Measurements from ENCODE around the gene GPT2. TPM values are rescaled to one million over a fixed set of nuclear protein-coding genes. Genes with fewer than 3 reads are reported as not detected.

Gene GPT2
- total RNA-seq, 1 donor from 2014 or later: 12.9 TPM

GRCh38 chr16:46948548-46949166 lies 64.5 kb downstream of the GPT2 start:
- Mint-ChIP-seq H3K4me1 (ENCODE audit: low read depth) (peaks cover 3% of the 10 kb centered on the region), H3K36me3 (ENCODE audit: low read depth) (no peaks in the 10 kb centered on the region), H3K27ac (no peak overlapping the region), H3K27me3 (ENCODE audit: low read depth) (no peaks in the 10 kb centered on the region), H3K9me3 (no peaks in the 10 kb centered on the region), H3K4me3 (ENCODE audit: low read depth) (no peak overlapping the region)
- intact Hi-C loops (cut with micrococcal nuclease): loop anchor here (2.0 to 5.0 kb wide), 2 partner anchors 68 to 194 kb away; partner anchors contain the start of gene NETO2
- no peak for DNase-seq (ENCODE audit: low spot score)

DNA sequence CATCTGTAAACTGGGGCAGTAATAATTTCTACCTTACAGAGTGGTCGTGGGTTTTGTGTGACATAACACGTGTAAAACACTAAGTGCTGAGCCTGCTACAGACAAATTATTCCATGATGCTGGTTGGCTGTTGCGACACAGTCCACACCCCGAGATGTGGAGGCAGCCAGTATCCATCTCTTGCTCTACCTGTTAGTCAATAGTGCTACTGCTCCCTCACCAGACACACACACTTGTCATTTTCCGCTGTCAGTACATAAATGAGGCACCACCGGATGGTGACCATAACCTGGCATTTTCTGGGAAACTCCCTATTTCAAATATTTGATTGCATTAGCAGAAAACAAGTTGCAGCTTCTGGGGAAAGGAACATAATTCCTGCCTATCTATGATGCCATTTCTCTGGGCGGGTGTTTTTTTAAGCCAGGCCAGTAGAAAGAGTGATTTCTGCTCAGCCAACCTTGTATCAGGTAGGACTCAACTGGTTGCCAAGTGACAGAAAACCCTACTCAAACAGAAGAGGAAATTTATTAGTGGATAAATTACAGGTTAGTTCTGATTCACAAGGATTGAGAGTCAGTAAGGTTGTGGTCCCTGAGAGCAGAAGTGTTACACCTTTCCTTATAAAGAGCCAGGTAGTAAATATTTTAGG lies 65.2 kb downstream of the GPT2 start:
- Mint-ChIP-seq H3K27me3 (ENCODE audit: low read depth) (no peaks in the 10 kb centered on the region), H3K4me1 (ENCODE audit: low read depth) (peaks cover 3% of the 10 kb centered on the region), H3K4me3 (ENCODE audit: low read depth) (no peak overlapping the region), H3K9me3 (no peaks in the 10 kb centered on the region), H3K27ac (no peak overlapping the region), H3K36me3 (ENCODE audit: low read depth) (no peaks in the 10 kb centered on the region)
- intact Hi-C loops (cut with micrococcal nuclease): loop anchor here (2.0 to 5.0 kb wide), 2 partner anchors 67 to 193 kb away; partner anchors contain the start of gene NETO2
- no peak for DNase-seq (ENCODE audit: low spot score)

DNA sequence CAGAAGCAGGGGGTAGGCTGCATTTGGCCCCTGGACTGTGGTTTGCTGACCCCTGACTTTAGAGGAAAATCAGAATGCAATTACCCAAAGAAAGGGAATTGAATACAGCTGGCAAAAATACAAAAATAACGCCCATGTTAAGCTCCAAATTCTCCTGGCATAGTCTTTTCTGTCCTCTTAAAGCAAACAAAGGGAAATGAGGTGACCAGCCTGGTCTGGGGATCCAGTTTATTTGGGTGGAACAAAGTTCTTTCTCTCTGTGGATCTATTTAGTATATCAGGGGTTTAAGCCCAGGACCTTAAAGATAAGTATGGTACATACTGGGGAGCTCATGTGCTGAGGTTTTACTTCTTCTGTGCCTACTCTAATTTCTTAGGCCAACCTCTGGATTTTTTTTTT lies 65.8 kb downstream of the GPT2 start:
- H3K27ac Mint-ChIP-seq: no peak overlapping the region
- H3K36me3 Mint-ChIP-seq (ENCODE audit: low read depth): peaks cover 5% of the 10 kb centered on the region
- H3K27me3 Mint-ChIP-seq (ENCODE audit: low read depth): no peaks in the 10 kb centered on the region
- peaks cover 3% of the 10 kb centered on the region for H3K4me1 Mint-ChIP-seq (ENCODE audit: low read depth)
- H3K4me3 Mint-ChIP-seq (ENCODE audit: low read depth): no peak overlapping the region
- DNase-seq (ENCODE audit: low spot score): no peak
- intact Hi-C loops (cut with micrococcal nuclease): no loop called here
- no peaks in the 10 kb centered on the region for H3K9me3 Mint-ChIP-seq

DNA sequence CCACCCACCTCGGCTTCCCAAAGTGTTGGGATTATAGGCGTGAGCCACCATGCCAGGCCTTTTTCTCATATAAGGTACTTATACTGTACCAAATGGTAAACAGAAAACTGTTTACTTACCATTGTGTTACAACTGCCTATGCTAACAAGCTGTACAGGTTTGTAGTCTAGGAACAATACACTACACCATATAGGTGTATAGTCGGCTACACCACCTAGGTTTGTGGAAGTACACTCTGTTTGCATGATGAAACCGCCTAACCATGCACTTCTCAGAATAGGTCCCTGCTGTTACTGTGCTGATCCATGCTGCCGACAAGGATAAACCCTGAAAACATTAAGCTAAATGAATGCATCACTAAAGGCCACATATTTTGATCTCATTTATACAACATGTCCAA lies 70.4 kb downstream of the GPT2 start:
- no peak overlapping the region for H3K4me3 Mint-ChIP-seq (ENCODE audit: low read depth)
- intact Hi-C loops (cut with micrococcal nuclease): no loop called here
- no peak for DNase-seq (ENCODE audit: low spot score)
- H3K9me3 Mint-ChIP-seq: no peaks in the 10 kb centered on the region
- no peak overlapping the region for H3K27ac Mint-ChIP-seq
- H3K36me3 Mint-ChIP-seq (ENCODE audit: low read depth): peaks cover 44% of the 10 kb centered on the region
- H3K4me1 Mint-ChIP-seq (ENCODE audit: low read depth): no peaks in the 10 kb centered on the region
- no peaks in the 10 kb centered on the region for H3K27me3 Mint-ChIP-seq (ENCODE audit: low read depth)

DNA sequence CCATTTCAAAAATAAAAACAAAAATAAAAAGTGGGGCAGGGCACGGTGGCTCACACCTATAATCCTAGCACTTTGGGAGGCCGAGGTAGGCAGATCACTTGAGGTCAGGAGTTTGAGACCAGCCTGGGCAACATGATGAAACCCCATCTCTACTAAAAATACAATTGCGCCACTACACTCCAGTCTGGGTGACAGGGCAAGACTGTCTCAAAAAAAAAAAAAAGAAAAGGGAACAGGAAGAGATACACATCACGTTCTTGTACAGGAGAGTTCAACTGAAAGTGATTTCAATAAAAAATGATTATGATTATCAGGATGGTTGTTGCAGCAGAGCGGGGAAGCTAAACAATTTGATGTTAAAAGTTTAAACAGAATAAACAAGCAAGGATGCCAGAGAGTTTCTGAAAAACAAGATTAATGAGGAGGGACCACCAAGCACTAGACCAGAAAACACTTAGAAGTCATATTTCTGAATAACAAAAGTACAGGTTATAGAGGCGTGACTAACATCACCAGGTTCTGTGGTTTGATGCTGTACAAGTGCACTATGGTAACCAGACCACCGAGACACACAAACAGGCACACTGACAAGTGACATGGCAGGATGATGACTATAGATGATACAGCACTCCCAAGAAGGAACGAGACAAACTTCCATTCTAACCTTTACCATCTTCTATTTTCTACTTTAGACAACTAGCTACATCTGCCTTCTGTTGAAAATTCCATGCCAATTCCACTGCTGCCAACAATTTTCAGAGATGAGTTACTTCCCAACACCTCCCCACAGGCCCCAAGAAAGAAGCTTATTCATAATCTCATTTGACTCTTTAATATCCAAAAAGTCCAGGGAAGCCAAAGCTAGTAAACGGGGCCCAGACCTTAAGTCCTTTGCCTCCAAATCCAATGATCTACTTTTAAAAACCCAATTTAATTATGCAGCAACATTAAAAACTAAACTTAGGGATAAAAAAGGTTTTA lies 77.5 kb downstream of the GPT2 start:
- intact Hi-C loops (cut with micrococcal nuclease): no loop called here
- H3K4me1 Mint-ChIP-seq (ENCODE audit: low read depth): peaks cover 14% of the 10 kb centered on the region
- H3K27ac Mint-ChIP-seq: peak overlapping the region; percentile 57
- H3K4me3 Mint-ChIP-seq (ENCODE audit: low read depth): no peak overlapping the region
- DNase-seq (ENCODE audit: low spot score): no peak
- no peaks in the 10 kb centered on the region for H3K27me3 Mint-ChIP-seq (ENCODE audit: low read depth)
- peaks cover 86% of the 10 kb centered on the region for H3K36me3 Mint-ChIP-seq (ENCODE audit: low read depth)
- H3K9me3 Mint-ChIP-seq: no peaks in the 10 kb centered on the region

DNA sequence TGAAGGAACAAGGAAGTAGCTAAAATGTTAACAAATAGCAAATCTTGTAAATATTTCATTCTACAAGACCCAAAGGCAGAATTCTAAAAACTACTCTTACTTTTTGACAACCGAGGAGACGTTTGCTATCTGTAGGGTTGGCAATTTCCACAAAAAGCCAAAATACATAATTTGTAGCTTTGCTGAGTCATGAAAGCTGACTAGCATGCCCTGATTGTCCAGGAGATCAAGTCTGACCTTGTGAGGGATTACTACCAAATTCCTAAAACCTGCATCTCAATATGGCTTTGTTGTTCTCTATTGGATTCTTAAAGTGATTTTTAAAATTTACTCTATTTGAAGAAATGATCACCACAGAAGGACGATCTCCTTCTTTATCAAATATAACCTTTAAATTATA lies 78.5 kb downstream of the GPT2 start:
- Mint-ChIP-seq H3K27me3 (ENCODE audit: low read depth) (no peaks in the 10 kb centered on the region), H3K4me1 (ENCODE audit: low read depth) (peaks cover 16% of the 10 kb centered on the region), H3K36me3 (ENCODE audit: low read depth) (peaks cover 86% of the 10 kb centered on the region), H3K4me3 (ENCODE audit: low read depth) (no peak overlapping the region), H3K27ac (peak overlapping the region; percentile 57), H3K9me3 (no peaks in the 10 kb centered on the region)
- intact Hi-C loops (cut with micrococcal nuclease): no loop called here
- no peak for DNase-seq (ENCODE audit: low spot score)

- Mint-ChIP-seq H3K4me1 (ENCODE audit: low read depth) (peaks cover 20% of the 10 kb centered on the region), H3K4me3 (ENCODE audit: low read depth) (no peak overlapping the region), H3K27me3 (ENCODE audit: low read depth) (no peaks in the 10 kb centered on the region), H3K9me3 (no peaks in the 10 kb centered on the region), H3K27ac (no peak overlapping the region), H3K36me3 (ENCODE audit: low read depth) (peaks cover 89% of the 10 kb centered on the region)
- intact Hi-C loops (cut with micrococcal nuclease): no loop called here
- DNase-seq (ENCODE audit: low spot score): no peak
Observed at GRCh38 chr16:46968063-46968435, 83.9 kb downstream of the GPT2 start.

DNA sequence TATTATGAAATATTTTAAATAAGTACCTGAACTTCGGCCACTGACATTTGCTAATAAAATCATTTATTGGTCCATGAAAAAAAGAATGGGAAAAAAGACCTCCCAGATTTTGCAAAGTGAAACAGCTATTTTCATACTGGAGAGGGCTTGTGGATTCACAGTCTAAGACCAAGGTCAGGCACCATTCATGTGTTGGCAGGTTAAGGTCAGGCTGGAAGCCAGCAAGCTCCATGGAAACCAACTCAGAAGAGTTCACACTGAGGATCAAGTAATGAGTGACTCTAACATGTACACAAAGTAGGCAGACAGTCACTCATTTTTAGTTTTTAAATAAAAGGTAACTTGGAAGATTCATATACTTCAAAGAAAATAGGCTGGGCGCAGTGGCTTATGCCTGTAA lies 85.9 kb downstream of the GPT2 start:
- Mint-ChIP-seq H3K36me3 (ENCODE audit: low read depth) (peaks cover 69% of the 10 kb centered on the region), H3K4me1 (ENCODE audit: low read depth) (peaks cover 30% of the 10 kb centered on the region), H3K9me3 (no peaks in the 10 kb centered on the region), H3K4me3 (ENCODE audit: low read depth) (no peak overlapping the region), H3K27ac (no peak overlapping the region), H3K27me3 (ENCODE audit: low read depth) (no peaks in the 10 kb centered on the region)
- intact Hi-C loops (cut with micrococcal nuclease): loop anchor here (5.0 to 10.0 kb wide), 3 partner anchors 143 to 1645 kb away; partner anchors contain the start of genes ITFG1, N4BP1 and PHKB
- no peak for DNase-seq (ENCODE audit: low spot score)

DNA sequence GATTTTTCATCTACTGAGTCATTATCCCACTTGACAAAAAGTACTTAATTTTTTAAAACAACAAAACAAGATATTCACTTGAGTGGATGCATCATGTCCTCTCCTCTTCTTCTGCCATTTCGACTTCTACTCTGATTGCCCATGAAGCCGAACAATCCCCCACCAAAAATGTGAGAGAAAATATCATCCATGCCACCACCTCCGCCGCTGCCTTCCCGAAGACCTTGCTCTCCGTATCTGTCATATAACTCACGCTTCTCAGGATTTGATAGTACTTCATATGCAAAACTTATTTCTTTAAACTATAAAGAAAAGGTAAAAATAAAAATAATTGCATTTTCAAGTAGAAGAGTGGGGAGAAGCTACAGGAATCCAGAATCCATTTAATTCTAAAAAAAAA lies 87.1 kb downstream of the GPT2 start:
- Mint-ChIP-seq H3K4me1 (ENCODE audit: low read depth) (peaks cover 39% of the 10 kb centered on the region), H3K27ac (peak overlapping the region; percentile 46)
- intact Hi-C loops (cut with micrococcal nuclease): loop anchor here (5.0 to 10.0 kb wide), 3 partner anchors 144 to 1644 kb away; partner anchors contain the start of genes ITFG1, N4BP1 and PHKB

DNA sequence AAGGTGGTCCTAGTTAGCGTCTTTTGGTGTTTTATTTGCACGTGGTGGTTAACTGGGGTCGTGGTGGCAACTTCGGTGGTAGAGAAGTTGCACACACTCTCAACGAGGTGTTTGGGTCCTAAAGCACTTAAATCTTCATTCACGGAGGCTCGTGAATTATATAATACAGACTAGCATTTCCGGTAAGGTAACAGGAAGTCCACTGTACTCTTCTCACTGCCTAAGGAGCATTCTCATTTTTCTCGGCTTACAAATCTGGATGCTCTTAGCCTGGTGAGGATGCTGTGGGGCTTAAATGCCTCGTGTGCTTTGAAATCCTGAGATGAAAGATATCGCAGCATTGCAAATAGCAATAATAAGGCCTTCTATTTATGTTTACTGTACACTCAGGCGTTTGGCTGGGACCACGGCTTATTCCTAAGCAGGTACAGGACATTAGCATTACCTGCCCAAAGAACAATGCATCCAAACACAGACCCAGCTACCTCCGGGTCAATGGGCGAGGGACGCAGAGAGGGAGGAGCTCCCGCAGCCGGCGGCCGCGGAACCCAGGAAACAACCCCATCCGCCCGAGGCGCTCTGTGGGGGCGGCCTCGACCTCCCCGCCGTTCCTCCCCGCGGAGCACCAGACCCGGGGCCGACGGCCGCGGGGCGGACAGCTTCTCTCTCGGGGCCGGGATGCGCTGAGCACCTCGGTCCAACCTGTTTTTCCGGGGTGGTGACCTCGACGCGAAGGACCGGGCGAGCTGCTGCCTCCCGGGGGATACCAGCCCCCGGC lies 88.5 kb downstream of the GPT2 start:
- Mint-ChIP-seq H3K4me3 (ENCODE audit: low read depth) (peak overlapping the region; percentile 98), H3K27me3 (ENCODE audit: low read depth) (no peaks in the 10 kb centered on the region), H3K4me1 (ENCODE audit: low read depth) (peaks cover 45% of the 10 kb centered on the region), H3K36me3 (ENCODE audit: low read depth) (peaks cover 45% of the 10 kb centered on the region), H3K9me3 (no peaks in the 10 kb centered on the region), H3K27ac (peak overlapping the region; percentile 91)
- intact Hi-C loops (cut with micrococcal nuclease): loop anchor here (2.0 to 10.0 kb wide), 4 partner anchors 145 to 1642 kb away; partner anchors contain the start of genes ITFG1, N4BP1, ORC6 and PHKB
- peak; percentile 39 for DNase-seq (ENCODE audit: low spot score)

More for the DNA sequence above, 87.1 kb downstream of the GPT2 start:
- H3K27me3 Mint-ChIP-seq (ENCODE audit: low read depth): no peaks in the 10 kb centered on the region
- H3K9me3 Mint-ChIP-seq: no peaks in the 10 kb centered on the region
- peak overlapping the region; percentile 51 for H3K4me3 Mint-ChIP-seq (ENCODE audit: low read depth)
- peaks cover 58% of the 10 kb centered on the region for H3K36me3 Mint-ChIP-seq (ENCODE audit: low read depth)
- DNase-seq (ENCODE audit: low spot score): no peak

GRCh38 chr16:46973207-46973995 lies 89.2 kb downstream of the GPT2 start, which contains the start of gene DNAJA2:
DNAJA2 (minus strand) TSS chr16:46973674; CDS start chr16:46973572, 102 bp downstream.
- H3K4me1 Mint-ChIP-seq (ENCODE audit: low read depth): peaks cover 45% of the 10 kb centered on the region
- peak within 1 kb of the TSS; percentile 96 for H3K27ac Mint-ChIP-seq
- no peaks in the 10 kb centered on the region for H3K9me3 Mint-ChIP-seq
- DNase-seq (ENCODE audit: low spot score): peak; percentile 87
- intact Hi-C loops (cut with micrococcal nuclease): loop anchor here (2.0 to 10.0 kb wide), 4 partner anchors 146 to 1641 kb away; partner anchors contain the start of genes ITFG1, N4BP1, ORC6 and PHKB
- peak within 1 kb of the TSS; percentile 98 for H3K4me3 Mint-ChIP-seq (ENCODE audit: low read depth)
- peaks cover 37% of the 10 kb centered on the region for H3K36me3 Mint-ChIP-seq (ENCODE audit: low read depth)
- no peaks in the 10 kb centered on the region for H3K27me3 Mint-ChIP-seq (ENCODE audit: low read depth)
